ENCODE results near the gene CCDC141. TPM values are rescaled to one million over a fixed set of nuclear protein-coding genes. Genes with fewer than 3 reads are reported as not detected.

The CCDC141 gene
- total and polyA plus RNA-seq, 2 experiments from 2014 or later: 11.7 to 13.4 TPM

- H3K36me3 ChIP-seq (ENCODE audit: insufficient read depth): no peaks in the 10 kb centered on the region
- peak overlapping the region; percentile 71 for H3K27ac ChIP-seq (ENCODE audit: low read depth)
- Mint-ChIP-seq H3K27me3 (ENCODE audit: insufficient read depth, low read depth, poor library complexity) (peaks cover 2% of the 10 kb centered on the region), H3K27ac (peak overlapping the region; percentile 57), H3K4me3 (peak overlapping the region; percentile 20), H3K4me1 (peaks cover 32% of the 10 kb centered on the region), H3K36me3 (ENCODE audit: low read depth) (peaks cover 21% of the 10 kb centered on the region), H3K9me3 (peaks cover 8% of the 10 kb centered on the region; the same call in 2 of the 3 replicates)
- H3K27me3 ChIP-seq (ENCODE audit: insufficient read depth): no peaks in the 10 kb centered on the region
- no peaks in the 10 kb centered on the region for H3K79me2 ChIP-seq (replicated peaks; ENCODE audit: insufficient read depth)
- no peaks in the 10 kb centered on the region for H3F3A ChIP-seq (replicated peaks; ENCODE audit: low read depth)
- ATAC-seq: peak; percentile 84
- no peak overlapping the region for H2AFZ ChIP-seq
- H3K4me3 ChIP-seq: peak overlapping the region; percentile 23; the same call in 1 of the 2 replicates
- peak overlapping the region; percentile 61 for H3K4me2 ChIP-seq
- H3K4me1 ChIP-seq (ENCODE audit: insufficient read depth): peaks cover 36% of the 10 kb centered on the region
- no peaks in the 10 kb centered on the region for H3K9me2 ChIP-seq (ENCODE audit: insufficient read depth)
- no peaks in the 10 kb centered on the region for H4K20me1 ChIP-seq (replicated peaks; ENCODE audit: insufficient read depth)
- no peak for DNase-seq (ENCODE audit: low spot score)
- TF ChIP-seq NANOG (IDR thresholded peaks at IDR 0.05; ENCODE audit: borderline replicate concordance): peak; percentile 82
- no peak for TF ChIP-seq CREB1 (CRISPR knock-in tag; IDR thresholded peaks at IDR 0.05; ENCODE audit: low read depth)
- no peak for TF ChIP-seq ZNF114 (CRISPR knock-in tag; IDR thresholded peaks at IDR 0.05)
- TF ChIP-seq EZH2phosphoT487 (IDR thresholded peaks at IDR 0.05; ENCODE audit: unreplicated experiment): no peak
- TF ChIP-seq REST (IDR thresholded peaks at IDR 0.05; ENCODE audit: unreplicated experiment): no peak
- no peak for TF ChIP-seq ZNF462 (CRISPR knock-in tag; IDR thresholded peaks at IDR 0.05)
- no peak for TF ChIP-seq ZNF331 (CRISPR knock-in tag; IDR thresholded peaks at IDR 0.05; ENCODE audit: low read depth)
These were observed 204.1 kb downstream of the CCDC141 start for GRCh38 chr2:178845566-178846457.

Data from GM23338 (cell line).